NCI-H1092 treated with DMSO at 0.1 percent for 48 hours (cell line): Measurements from ENCODE around the gene DNAH10.
"Not testable (repeated sequence)": the region's sequence is repeated elsewhere in the genome, so short reads cannot be mapped to it uniquely, and the experiment has no call there.

Experiments
- DNase-seq: peaks from one replicate; lab custom pipeline; 2025; lab: John Stamatoyannopoulos, UW

The DNAH10 gene

DNA sequence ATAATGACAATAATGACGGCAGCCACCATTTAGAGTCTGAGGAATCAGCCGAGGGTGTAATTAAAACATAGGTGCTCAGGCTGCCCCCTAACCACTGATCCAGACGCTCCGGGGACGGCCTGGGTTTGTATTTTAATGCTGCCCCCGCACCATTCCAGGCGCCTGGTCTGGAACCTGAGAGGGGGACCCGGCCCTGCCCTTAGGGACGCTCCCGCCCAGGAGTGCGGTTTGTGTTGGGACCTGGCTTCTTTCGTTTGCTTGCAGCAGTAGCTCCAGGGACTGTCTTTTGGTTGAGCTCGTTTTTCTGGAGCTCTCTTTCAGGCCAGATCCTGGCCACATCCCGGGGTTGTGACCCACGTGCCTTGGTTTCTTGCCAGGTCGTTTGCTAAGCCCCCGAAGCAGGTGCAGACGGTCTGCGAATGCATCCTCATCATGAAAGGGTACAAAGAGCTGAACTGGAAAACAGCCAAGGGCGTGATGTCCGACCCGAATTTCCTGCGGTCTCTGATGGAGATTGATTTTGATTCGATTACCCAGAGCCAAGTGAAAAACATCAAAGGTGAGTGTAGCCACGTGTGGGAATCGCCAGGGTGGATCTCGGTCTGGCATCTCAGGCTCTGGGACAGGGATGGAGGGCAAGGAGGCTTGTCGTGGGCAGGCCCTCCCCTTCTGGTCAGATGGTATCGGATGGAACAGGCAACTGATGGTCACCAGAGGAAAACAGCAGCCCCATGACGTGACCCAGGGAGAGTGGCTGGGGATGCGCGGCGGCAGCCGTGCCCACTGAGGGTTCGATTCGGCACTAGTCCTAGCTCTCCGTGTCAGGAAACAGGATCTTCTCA, 147.0 kb downstream of the DNAH10 start:
- DNase-seq = peak; percentile 71

DNA sequence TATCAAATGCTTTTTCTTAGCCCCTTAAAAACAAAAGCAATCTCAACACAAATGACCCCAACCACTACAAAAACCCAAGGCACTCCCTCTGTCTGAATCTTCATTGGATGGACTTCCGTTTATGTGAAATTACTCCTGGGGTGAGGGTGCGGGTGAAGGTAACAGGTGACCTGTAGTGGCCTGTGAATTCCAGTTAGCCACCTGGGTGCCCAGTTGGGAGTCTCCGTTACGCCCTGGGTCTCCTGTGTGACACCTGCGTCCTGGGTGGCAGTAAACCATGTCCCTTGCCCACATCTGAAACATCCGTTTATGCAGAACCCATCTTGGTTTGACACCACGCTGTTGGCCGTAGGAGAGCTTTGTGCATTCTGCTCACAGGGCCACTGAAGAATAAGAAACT, 148.0 kb downstream of the DNAH10 start:
- no peak for DNase-seq

DNA sequence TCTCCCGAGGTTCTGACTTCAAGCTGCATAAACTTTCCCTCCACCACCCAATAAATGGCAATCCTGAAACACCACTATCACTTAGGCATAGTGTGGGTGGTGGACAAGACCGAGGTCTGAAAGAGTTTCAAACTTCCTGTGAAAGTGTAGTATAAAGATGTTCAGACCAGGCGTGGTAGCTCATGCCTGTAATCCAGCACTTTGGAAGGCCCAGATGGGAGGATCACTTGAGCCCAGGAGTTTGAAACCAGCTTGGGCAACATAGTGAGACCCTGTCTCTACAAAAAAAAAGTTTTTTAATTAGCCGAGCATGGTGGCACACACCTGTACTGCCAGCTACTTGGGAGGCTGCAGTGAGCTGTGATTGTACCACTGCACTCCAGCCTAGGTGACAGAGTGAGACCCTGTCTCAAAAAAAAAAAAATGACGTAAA, 148.7 kb downstream of the DNAH10 start:
- DNase-seq = no peak

DNA sequence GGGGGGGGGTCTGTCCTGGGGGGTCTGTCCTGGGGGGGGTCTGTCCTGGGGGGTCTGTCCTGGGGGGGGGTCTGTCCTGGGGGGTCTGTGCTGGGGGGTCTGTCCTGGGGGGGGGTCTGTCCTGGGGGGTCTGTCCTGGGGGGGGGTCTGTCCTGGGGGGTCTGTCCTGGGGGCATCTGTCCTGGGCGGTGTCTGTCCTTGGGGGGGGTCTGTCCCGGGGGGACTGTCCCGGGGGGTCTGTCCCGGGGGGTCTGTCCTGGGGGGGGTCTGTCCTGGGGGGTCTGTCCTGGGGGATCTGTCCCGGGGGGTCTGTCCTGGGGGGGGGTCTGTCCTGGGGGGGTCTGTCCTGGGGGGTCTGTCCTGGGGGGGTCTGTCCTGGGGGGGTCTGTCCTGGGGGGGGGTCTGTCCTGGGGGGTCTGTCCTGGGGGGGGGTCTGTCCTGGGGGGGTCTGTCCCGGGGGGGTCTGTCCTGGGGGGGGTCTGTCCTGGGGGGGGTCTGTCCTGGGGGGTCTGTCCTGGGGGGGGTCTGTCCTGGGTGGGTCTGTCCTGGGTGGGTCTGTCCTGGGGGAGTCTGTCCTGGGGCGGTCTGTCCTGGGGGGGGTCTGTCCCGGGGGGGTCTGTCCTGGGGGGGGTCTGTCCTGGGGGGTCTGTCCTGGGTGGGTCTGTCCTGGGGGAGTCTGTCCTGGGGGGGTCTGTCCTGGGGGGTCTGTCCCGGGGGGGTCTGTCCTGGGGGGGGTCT, 149.7 kb downstream of the DNAH10 start:
- DNase-seq = not testable (repeated sequence)

DNA sequence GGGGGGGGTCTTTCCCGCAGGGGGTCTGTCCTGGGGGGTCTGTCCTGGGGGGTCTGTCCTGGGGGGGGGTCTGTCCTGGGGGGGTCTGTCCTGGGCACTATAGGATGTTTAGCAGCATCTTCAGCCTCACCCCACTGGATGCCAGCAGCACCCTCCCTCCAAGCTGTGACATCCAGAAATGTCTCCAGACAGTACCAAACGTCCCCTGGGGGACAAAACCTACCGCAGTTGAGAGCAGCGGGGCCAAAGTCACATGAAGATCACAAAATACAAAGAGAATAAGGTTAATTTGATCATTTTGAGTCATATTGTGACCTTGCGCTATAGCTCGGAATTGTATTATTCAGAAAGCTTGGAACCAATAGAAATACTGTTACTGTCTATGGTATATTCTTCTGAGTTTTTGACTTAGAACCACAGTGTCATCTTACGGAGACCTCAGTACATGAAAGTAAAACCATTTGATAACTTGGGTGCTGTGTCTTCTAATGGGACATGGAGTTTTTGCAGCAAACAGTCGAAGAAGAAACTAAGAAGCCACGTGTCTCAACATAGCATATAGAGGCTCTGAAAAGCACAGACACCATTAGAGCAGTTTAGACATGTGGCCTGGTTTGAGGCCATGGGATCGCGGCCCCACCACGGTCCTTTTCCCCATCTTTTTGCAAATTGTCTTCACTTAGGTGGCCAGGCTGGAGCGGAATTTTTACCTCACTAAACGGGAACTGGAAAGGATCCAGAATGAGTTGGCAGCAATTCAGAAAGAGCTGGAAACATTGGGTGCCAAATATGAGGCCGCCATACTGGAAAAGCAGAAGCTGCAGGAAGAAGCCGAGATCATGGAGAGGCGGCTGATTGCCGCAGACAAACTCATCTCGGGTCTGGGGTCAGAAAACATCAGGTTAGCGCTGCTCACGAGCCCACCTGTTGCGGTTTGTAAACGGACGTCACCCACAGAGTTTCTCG, 150.6 kb downstream of the DNAH10 start:
- DNase-seq = peak; percentile 49

DNA sequence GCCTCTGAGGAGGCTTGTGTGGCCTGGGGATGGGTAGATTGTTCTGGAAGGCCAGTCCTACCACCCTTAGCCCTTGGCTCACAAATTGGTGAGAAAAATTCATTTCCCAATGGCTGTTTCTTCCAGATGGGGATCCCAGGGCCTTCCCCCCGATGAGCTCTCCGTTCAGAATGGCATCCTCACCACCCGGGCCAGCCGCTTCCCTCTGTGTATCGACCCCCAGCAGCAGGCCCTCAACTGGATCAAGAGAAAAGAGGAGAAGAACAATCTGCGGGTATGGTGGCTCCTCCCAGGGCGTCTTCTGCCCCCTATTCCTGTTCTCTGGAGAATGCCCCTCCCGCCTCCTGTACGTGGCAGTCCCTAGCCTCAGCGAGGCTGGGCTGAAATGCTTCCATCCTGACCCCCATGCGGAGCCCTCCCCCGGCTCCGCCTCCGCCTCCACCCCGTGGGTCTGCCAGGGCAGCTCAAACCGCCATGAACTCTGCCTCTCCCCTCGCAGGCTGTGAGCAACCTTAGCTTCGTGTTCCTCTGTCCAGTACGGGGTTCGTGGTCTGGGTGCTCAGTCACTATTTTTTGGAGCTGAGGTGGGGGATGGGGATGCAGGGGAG, 152.7 kb downstream of the DNAH10 start:
- DNase-seq = no peak

DNA sequence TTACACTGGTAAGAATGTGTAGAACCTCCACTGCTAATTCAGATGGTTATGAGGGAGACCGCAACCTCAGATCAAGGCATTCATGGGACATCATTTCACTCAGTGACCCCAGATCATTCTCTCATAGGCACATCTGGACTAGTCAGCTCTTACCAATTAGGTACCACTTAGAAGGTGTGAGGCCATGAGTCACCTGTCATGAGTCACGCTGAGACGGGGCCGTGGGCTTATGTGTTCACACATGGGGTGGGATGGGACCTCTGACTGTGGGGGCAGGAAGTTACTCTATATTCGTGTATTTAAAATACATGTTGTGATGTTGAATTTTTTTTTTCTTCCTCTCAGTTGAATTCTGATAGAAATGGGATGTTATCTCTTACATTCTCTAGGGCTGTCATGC, 154.6 kb downstream of the DNAH10 start:
- no peak for DNase-seq

DNA sequence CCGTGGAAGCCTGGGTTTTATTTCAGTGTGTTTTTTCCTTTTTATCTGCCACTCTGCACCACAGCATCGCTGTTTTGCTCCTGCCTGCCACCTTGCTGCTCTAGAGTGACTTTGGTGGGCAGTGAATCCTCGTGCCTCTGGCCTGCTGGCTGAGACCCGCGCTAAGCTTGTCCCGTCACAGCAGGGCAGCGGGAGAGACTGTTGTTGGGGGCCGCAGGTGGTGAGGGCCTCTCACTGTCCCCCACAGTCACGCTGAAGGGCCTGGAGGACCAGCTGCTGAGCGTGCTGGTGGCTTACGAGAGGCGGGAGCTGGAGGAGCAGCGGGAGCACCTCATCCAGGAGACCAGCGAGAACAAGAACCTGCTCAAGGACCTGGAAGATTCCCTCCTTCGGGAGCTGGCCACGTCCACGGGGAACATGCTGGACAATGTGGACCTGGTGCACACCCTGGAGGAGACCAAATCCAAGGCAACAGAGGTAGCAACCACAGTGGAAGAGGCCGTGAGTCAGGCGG, 155.3 kb downstream of the DNAH10 start:
- DNase-seq = no peak

DNA sequence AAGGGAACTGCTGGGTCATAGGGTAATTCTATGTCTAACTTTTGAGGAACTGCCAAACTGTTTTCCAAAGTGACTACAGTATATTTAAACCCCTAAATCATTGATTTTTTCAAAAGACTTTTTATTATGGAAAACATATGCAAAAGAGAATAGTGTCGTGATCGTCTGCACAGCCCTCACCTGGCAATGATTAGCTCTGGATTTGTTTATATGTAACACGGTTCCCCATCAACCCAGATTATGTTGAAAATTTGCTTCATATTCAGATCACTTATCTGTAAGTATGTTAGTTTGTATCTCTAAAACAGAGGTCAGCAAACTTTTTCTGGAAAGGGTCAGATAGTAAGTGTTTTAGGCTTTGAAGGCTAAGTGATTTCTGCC, 157.9 kb downstream of the DNAH10 start:
- no peak for DNase-seq

DNA sequence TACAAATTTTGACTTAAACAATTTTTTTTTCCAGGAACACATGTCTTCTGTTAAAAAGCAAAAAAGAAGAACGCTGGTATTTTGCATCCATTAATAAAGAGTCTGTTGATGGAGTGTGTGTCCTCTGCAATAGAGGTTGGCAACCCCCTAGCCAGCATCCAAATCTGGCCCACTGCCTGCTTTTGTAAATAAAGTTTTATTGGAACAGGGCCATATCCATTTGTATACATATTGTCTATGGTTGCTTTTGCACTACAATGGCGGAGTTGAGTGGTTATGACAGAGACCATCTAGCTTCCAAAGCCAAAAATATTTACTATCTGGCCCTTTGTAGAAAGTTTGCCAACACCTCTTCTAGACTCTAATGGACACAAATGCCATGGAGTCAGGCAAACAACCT, 160.9 kb downstream of the DNAH10 start:
- DNase-seq = no peak

DNA sequence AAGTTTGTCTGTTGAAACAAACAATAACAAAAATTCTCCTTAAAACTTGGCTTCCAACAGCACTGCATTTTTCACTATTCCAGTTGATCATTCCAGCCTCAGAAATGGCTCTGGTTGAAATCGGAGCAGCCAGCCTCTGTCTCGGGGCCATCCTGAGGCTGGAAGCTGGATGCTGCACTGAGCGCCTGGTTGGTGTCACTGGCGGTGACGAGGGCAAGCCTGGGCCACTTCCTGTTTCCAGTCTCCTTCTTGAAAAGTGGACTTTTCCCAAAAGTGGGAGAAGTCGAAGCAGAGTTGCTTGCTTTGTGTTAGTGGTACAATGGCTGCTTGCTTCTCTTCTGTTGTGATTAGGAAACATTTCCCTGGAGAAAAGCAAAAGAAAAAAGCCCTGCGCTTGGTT, 161.8 kb downstream of the DNAH10 start:
- DNase-seq = no peak

DNA sequence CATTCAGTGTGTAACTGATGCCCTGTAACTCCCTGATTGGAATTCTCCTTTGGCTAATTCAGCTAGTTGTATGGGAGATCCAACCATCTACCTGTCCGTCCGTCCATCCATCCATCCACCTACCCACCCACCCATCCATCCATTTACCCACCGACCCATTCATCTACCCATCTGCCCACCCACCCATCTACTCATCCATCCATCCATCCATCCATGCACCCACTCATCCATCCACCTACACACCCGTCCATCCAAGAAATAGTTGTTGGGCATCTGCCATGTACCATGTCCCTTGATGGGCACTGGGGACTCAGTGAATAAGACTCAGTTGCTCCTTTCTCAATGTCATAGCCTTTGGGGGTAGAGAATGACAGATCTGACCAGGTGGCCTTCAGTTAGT, 162.4 kb downstream of the DNAH10 start:
- DNase-seq = no peak

DNA sequence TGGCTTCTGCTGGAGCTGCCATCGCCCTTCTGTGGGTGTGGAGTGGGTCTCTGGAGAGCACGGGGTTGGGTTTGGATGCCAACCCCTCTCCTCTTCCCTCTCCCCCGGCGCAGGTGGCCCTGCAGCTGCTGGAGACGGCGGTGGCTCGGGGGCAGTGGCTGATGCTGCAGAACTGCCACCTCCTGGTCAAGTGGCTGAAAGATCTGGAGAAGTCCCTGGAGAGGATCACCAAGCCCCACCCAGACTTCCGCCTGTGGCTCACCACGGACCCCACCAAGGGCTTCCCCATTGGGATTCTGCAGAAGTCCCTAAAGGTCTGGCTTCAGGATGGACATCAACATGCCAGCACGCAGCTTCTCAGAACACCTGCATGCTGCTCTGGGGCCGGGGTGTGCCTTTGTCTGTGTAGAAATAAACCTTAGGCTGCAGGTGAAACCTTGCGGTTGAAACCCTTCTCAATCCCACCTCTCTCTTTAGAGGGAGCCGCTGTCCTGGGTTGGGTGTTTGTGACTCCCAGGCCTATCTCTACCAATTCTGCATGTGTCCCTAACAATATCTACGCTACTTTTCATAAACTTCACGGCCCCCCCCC, 166.3 kb downstream of the DNAH10 start:
- peak; percentile 57 for DNase-seq

DNA sequence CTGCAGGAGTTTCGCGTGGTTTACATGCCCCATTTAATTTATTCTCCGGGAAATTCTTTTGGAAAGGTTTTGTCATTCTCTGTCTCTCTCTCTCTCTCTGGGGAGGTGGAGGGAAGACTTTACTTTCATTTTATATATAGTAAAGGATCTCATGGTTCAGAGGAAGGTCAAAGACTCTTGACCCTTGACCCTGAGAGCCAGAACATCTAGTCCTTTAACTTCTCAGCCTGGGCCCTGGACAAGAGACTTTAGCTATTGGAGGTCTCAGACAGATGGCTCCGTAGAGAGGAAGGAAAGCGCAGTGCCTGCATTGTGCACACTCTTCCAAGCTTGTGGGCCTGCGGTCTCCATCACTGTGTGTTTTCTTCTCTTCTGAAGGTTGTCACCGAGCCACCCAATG, 166.8 kb downstream of the DNAH10 start:
- DNase-seq = no peak

DNA sequence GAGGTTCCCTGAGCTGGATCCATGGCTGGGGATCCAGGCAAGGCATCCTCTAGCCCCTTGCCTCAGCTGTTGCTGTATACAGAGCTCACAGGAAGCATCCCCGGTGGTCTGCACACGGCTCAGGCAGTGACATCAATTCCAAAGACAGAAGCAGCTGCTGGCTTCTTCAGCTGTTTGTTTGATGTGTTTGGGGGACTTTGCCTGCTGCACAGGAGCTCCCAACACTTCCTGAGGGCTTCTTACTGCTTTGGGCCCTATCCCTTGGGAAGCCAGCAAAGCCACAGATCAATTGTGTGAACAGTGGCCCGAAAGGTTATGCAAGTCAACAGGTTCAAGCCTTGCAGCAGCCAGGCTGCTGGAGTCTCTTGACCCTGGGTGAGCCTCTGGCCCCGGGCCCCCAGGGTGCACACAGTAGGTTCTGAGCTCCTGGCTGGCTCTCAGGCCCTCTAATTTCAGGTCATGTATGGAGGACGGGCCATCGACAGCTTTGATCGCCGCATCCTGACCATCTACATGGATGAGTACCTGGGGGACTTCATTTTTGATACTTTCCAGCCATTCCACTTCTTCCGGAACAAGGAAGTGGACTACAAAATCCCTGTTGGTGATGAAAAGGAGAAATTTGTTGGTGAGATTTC, 168.0 kb downstream of the DNAH10 start:
- no peak for DNase-seq

DNA sequence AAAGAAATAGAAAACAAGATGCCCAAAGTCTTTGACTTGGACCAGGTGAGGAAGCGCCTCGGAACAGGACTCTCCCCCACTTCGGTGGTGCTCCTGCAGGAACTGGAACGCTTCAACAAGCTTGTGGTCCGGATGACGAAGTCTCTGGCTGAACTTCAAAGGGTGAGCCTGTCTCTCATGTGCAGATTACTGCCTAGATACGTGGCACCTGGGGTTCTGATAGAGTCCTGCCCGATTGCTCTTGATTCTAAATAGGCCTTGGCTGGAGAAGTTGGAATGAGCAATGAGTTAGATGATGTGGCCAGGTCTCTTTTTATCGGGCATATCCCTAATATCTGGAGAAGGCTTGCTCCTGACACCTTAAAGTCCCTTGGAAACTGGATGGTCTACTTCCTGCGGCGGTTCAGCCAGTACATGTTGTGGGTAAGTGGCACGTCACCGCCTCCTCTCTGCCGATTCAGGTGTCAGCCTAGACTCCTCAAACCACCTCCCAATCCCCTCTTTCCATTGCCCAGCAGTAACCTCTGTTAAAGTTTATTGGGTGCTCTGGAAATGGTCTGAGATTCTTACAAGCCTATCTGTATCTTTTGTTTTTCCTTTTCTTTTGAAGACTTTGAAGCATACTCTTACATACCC, 169.7 kb downstream of the DNAH10 start:
- DNase-seq = no peak

DNA sequence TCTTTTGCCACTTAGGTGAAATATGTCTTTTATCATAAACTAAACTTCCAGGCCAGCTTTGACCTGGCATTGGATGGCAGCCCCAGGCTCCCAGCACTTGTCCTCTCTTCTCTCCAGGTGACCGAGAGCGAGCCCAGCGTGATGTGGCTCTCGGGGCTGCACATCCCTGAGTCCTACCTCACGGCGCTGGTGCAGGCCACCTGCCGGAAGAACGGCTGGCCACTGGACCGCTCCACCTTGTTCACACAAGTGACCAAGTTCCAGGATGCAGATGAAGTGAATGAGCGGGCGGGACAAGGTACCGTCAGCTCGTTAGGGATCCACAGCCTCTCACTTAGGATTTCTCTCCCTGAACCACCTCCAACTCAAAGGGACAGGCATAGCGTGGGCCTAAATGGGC, 171.1 kb downstream of the DNAH10 start:
- DNase-seq = no peak

DNA sequence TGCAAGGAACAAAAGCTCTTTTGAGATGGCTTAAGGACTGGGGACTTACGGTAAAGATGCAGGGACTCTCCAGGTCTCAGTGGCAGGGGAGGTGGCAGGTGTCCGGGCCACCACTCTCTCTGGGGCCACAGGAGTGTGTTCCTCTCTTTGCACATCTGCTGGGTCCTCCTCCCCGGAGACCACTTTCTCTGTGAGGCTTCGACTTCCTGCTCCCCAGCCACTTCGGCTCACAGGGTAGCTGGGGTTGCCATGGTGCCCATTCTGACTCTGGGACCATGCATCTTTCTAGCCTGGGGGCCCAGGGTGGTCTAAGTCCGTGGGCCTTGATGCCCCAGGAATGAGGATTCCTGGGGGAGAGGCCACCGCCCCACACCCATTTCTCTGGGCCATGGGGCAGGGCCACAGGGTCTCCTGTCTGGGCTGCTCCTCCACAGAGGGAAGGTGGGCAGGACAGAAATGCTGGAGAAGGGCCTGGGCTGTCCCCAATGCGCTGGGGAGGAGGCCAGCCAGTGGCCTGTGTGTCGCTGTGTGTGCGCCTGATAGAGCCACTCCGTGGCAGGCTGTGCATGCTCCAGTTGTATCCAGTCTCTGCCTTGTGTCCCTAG, 172.0 kb downstream of the DNAH10 start:
- DNase-seq = no peak

DNA sequence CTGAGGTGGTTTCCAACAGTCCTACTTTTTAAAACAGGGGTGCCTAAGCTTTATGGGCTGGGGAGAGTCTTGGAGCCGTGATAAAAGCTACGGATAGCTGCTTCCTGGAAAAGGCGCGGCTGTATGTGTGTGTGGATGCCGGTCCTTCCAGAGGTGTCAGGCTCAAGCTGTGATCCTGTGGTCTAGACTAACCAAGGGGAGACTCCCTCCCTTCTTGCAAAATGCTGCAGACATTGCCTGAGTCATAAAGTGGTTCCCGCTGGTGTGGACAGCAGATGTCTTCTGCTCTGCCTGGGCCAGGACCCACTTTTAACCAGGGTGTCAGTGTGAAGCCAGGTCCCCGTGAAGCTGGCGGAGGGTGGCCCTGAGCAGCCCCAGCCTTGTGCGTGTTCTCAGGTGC, 172.7 kb downstream of the DNAH10 start:
- no peak for DNase-seq

DNA sequence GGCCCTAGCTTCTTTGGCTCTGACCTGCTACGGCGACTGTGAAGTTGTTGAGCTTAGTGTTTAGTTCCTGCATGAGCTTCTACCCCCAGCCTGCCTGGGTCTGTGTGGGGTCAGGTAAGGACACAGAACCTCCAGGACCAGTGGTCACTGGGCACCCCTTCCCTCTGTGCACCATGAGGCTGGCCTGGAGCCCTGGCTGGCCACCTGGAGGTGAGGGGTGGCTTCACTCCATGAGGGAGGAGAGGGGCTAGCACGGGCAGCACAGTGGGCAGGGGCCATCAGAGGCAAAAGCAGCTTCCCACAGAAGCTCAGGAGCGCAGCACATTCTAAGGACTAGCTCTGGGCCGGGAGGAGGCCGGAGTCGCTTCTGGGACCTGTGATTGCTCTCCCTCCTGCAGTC, 173.9 kb downstream of the DNAH10 start:
- DNase-seq = no peak
